ENCODE results near the gene PPP6R2.

- TF ChIP-seq POLR2A (IDR thresholded peaks at IDR 0.05; ENCODE audit: low read depth, low read length) (no peak), POLR2AphosphoS5 (IDR thresholded peaks at IDR 0.05; ENCODE audit: low read depth, low read length) (no peak), TAF1 (IDR thresholded peaks at IDR 0.05; ENCODE audit: low read depth, low read length) (no peak), POU2F2 (IDR thresholded peaks at IDR 0.05; ENCODE audit: low read depth, low read length) (0 out of 2 replicates have a peak, but pooled peaks have one; percentile 2), SPI1 (IDR thresholded peaks at IDR 0.05; ENCODE audit: low read depth, low read length) (no peak), PAX5 (IDR thresholded peaks at IDR 0.05; ENCODE audit: insufficient read depth, low read length, severe bottlenecking) (no peak)
Observed at GRCh38 chr22:50343541-50343935, 411 bp downstream of the PPP6R2 start.

All from GM12891 (cell line).